Measurements from ENCODE around the gene WNT4. TPM values are rescaled to one million over a fixed set of nuclear protein-coding genes. Genes with fewer than 3 reads are reported as not detected.
A peak's percentile ranks its signal among the peaks of the same experiment; 100 is the strongest.
"Not testable (repeated sequence)": the region's sequence is repeated elsewhere in the genome, so short reads cannot be mapped to it uniquely, and the experiment has no call there.

Gene WNT4
- total RNA-seq, 3 donors from 2014 or later = 1.2 to 4.5 (median 2.5) TPM

- ATAC-seq = no peak
- no peaks in the 10 kb centered on the region for H3K36me3 ChIP-seq (ENCODE audit: low read depth)
- no peak overlapping the region for H3K4me3 ChIP-seq
- no peak for TF ChIP-seq CTCF (IDR thresholded peaks at IDR 0.05)
- intact Hi-C loops (cut with DNase I, micrococcal nuclease) = no loop called here
- peaks cover 3% of the 10 kb centered on the region for H3K4me1 ChIP-seq (ENCODE audit: low read depth)
- no peaks in the 10 kb centered on the region for H3K9me3 ChIP-seq
- no peak for DNase-seq
Measured at GRCh38 chr1:22101199-22101598, 41.7 kb downstream of the WNT4 start.

DNA sequence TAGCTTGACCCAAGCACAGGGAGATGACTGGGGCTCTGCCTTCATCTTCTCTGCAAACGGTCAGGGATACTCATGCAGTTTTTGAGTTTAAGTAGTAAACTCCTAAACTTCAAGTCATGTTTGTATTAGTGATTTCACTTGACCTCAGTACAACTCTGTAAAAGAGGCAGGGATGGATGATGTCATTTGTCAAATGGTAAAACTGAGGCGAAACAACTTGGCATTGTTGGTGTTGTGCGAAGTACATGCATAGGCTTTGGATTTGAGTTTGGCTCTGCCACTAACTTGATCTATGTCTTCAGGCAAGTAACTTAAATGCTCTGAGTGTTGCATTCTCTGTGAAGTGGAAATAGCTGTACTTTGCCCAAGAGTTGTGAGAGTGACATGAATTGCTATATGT lies 42.7 kb downstream of the WNT4 start:
- Histone ChIP-seq H3K4me1 (ENCODE audit: low read depth) (peaks cover 3% of the 10 kb centered on the region), H3K9me3 (no peaks in the 10 kb centered on the region), H3K36me3 (ENCODE audit: low read depth) (no peaks in the 10 kb centered on the region), H3K4me3 (no peak overlapping the region)
- intact Hi-C loops (cut with DNase I, micrococcal nuclease) = no loop called here
- TF ChIP-seq CTCF (IDR thresholded peaks at IDR 0.05) = no peak
- ATAC-seq (no peak), DNase-seq (no peak)

DNA sequence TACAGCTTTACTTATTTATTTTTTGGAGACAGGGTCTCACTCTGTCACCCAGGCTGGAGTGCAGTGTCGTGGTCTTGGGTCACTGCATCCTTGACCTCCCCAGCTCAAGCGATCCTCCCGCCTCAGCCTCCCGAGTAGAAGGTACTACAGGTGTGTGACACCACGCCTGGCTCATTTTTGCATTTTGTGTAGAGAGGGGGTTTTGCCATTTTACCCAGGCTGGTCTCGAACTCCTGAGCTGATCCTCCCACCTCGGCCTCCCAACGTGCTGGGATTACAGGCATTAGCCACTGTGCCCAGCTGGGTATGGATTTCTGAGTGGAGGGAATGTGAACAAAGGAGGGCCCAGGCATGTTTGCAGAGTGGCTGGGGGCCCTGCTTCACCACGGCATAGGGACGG lies 44.1 kb downstream of the WNT4 start:
- no peak for TF ChIP-seq CTCF (IDR thresholded peaks at IDR 0.05)
- intact Hi-C loops (cut with DNase I, micrococcal nuclease) = no loop called here
- Histone ChIP-seq H3K36me3 (ENCODE audit: low read depth) (no peaks in the 10 kb centered on the region), H3K9me3 (no peaks in the 10 kb centered on the region), H3K4me3 (no peak overlapping the region), H3K4me1 (ENCODE audit: low read depth) (peaks cover 3% of the 10 kb centered on the region)
- DNase-seq (no peak), ATAC-seq (no peak)

DNA sequence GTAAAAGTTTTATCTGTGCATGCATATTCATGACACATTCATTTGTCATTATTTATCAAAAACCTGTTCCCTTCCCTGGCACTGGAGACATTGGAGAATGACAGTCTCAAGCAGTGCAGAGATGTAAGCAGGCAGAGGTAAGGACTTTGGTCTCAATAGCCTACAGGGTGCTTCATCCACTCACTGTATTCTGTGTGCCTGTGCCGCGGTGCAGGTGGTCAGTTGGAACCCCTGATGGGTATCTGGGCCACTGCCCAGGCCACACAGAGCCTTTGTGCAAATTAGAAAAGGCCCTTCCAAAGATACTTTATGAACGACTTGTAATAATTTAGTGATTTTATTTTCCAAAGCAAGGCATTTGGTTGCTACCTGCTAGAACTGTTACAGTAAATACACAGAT lies 46.4 kb downstream of the WNT4 start:
- intact Hi-C loops (cut with DNase I, micrococcal nuclease) = no loop called here
- no peak for TF ChIP-seq CTCF (IDR thresholded peaks at IDR 0.05)
- H3K36me3 ChIP-seq (ENCODE audit: low read depth) = no peaks in the 10 kb centered on the region
- no peak for DNase-seq
- no peaks in the 10 kb centered on the region for H3K9me3 ChIP-seq
- H3K4me1 ChIP-seq (ENCODE audit: low read depth) = no peaks in the 10 kb centered on the region
- no peak overlapping the region for H3K4me3 ChIP-seq
- ATAC-seq = no peak

GRCh38 chr1:22096036-22096435 lies 46.9 kb downstream of the WNT4 start:
- no peaks in the 10 kb centered on the region for H3K9me3 ChIP-seq
- H3K4me1 ChIP-seq (ENCODE audit: low read depth) = no peaks in the 10 kb centered on the region
- DNase-seq (no peak), ATAC-seq (no peak)
- TF ChIP-seq CTCF (IDR thresholded peaks at IDR 0.05) = no peak
- no peaks in the 10 kb centered on the region for H3K36me3 ChIP-seq (ENCODE audit: low read depth)
- H3K4me3 ChIP-seq = no peak overlapping the region
- intact Hi-C loops (cut with DNase I, micrococcal nuclease) = no loop called here

DNA sequence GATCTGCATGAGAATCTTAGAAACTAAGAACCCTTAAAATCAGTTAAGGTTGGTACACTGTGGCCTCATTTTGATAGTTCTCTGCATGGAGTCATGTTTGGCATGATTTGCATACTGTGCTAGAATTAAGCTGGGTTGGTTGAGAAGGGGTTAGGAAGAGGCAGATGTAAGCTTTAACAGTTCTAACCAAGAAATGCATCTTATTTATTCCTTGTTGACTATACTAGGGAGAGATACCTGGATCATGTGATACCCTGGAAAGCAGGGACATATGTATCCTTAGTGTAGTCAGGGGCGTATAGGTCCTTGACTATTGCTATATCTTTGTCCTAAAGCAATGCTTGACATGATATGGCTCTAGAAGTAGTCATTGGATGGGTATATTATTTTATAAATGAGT lies 49.4 kb downstream of the WNT4 start:
- DNase-seq (no peak), ATAC-seq (no peak)
- Histone ChIP-seq H3K4me3 (no peak overlapping the region), H3K9me3 (no peaks in the 10 kb centered on the region), H3K4me1 (ENCODE audit: low read depth) (peaks cover 11% of the 10 kb centered on the region), H3K36me3 (ENCODE audit: low read depth) (no peaks in the 10 kb centered on the region)
- no peak for TF ChIP-seq CTCF (IDR thresholded peaks at IDR 0.05)
- intact Hi-C loops (cut with DNase I, micrococcal nuclease) = no loop called here

DNA sequence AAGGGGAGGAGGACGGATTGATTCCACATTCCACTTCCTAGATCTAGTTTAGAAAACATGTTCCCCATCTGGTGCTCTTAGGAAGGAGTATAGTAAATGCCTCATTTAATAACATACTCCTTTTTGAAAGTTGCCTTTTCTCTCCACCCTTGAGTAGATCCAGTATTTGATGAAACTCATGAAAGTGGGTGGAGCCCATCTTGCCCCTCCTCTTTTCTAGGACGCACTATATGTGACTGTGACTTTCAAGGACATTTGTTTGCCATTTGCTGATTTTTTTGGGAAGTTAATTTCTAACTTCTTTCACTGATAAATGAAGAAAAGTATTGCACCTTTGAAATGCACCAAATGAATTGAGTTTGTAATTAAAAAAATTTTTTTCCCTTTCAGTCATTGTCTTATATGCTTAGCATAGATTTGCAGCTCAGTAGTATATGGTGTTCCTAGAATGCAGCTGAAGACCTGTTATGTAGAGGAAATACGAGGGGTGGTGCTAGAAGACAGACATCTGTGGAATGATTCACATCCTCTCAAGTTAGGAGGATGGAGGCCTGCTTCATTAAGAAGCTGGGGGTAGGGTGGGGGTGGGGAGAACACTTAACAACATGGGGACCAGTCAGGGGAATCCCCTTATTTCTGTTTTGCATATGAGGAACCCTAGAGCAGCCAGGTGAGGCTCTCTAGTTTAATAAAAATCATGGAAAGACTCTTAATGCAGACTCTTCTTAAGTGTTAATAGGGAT lies 50.7 kb downstream of the WNT4 start:
- DNase-seq; H3K4me3 ChIP-seq; intact Hi-C loops (cut with DNase I, micrococcal nuclease); H3K36me3 ChIP-seq (ENCODE audit: low read depth); H3K9me3 ChIP-seq: not testable (repeated sequence)
- ATAC-seq = peak; percentile 42
- peaks cover 14% of the 10 kb centered on the region for H3K4me1 ChIP-seq (ENCODE audit: low read depth)

Measured in mucosa of descending colon (tissue), 3 donors.